Measurements from ENCODE around the gene SHOC2.

DNA sequence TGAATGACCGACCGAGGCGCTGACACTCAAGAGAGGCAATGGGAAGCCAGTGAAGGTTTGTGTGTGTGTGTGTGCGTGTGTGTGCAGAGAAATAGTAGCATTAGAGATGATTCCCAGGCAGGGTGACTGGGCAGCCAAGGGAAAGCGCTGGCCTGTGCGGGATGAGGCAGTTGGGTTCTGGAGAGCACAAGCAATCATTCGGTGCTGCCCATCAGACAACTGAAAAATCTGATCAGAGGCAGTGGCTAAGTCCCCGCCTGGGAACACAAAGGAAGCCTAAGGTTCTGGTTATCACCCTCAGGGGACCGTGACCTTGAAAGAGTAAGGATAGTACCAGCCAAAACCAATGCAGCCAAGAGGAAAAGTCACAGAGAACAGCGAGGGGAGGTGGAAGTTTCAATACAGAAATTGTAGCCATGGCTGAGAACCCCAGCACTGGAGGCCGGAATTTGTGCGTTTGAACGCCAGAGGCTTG lies 48.5 kb upstream of the SHOC2 start:
- TF ChIP-seq EZH2 (IDR thresholded peaks at IDR 0.05; ENCODE audit: low read length, missing control alignments), result no peak
- TF ChIP-seq, protein P1, sequence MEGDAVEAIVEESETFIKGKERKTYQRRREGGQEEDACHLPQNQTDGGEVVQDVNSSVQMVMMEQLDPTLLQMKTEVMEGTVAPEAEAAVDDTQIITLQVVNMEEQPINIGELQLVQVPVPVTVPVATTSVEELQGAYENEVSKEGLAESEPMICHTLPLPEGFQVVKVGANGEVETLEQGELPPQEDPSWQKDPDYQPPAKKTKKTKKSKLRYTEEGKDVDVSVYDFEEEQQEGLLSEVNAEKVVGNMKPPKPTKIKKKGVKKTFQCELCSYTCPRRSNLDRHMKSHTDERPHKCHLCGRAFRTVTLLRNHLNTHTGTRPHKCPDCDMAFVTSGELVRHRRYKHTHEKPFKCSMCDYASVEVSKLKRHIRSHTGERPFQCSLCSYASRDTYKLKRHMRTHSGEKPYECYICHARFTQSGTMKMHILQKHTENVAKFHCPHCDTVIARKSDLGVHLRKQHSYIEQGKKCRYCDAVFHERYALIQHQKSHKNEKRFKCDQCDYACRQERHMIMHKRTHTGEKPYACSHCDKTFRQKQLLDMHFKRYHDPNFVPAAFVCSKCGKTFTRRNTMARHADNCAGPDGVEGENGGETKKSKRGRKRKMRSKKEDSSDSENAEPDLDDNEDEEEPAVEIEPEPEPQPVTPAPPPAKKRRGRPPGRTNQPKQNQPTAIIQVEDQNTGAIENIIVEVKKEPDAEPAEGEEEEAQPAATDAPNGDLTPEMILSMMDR (conservative IDR thresholded peaks at IDR 0.05 in 1 of 2, IDR thresholded peaks at IDR 0.05 in 1 of 2; ENCODE audit: low read depth in 1 of 2, low read length in 2 of 2), result no peak
